RWPE2 (cell line): ENCODE results near the gene HRH2.
"Not testable (repeated sequence)": the region's sequence is repeated elsewhere in the genome, so short reads cannot be mapped to it uniquely, and the experiment has no call there.

ENCODE experiments used
- ATAC-seq: fragments of 200-7000 bp; cut with Tn5 transposase; 3 replicates; pipeline ENCODE4 v1.9.1; 2021; ENCODE audit warnings: low read depth
- DNase-seq: peaks from one replicate; pipeline ENCODE4 v3.0.0-alpha.2; 2020; ENCODE audit warnings: low spot score
- H3K27ac ChIP-seq: fragments of 450-650 bp; 2 replicates; pipeline ENCODE4 v1.5.1; 2017; ENCODE audit warnings: mild to moderate bottlenecking; ENCODE audit not compliant: poor library complexity, severe bottlenecking
- H3K27me3 ChIP-seq: fragments of 250-450 bp; sonication (Bioruptor Pico); 2 replicates; pipeline ENCODE4 v1.5.1; 2021; ENCODE audit warnings: mild to moderate bottlenecking, moderate library complexity; ENCODE audit not compliant: insufficient read depth, poor library complexity, severe bottlenecking
- H3K36me3 ChIP-seq: fragments of 250-450 bp; sonication (Bioruptor Pico); 2 replicates; pipeline ENCODE4 v1.5.1; 2020; ENCODE audit warnings: low read depth, mild to moderate bottlenecking, moderate library complexity
- H3K4me1 ChIP-seq: fragments of 250-450 bp; sonication (Bioruptor Pico); 2 replicates; pipeline ENCODE4 v1.5.1; 2021; ENCODE audit warnings: mild to moderate bottlenecking, moderate library complexity; ENCODE audit not compliant: insufficient read depth, poor library complexity, severe bottlenecking
- H3K4me3 ChIP-seq: fragments of 250-450 bp; sonication (Bioruptor Pico); 2 replicates; pipeline ENCODE4 v1.5.1; 2021; ENCODE audit warnings: mild to moderate bottlenecking, moderate library complexity; ENCODE audit not compliant: severe bottlenecking
- H3K9me3 ChIP-seq: fragments of 250-450 bp; sonication (Bioruptor Pico); 2 replicates; pipeline ENCODE4 v1.5.1; 2021; ENCODE audit warnings: mild to moderate bottlenecking, moderate library complexity; ENCODE audit not compliant: severe bottlenecking
- TF ChIP-seq, protein P1 (sequence below): fragments of 450-650 bp; IDR thresholded peaks from one replicate; pipeline ENCODE4 v1.5.1; 2017; ENCODE audit warnings: mild to moderate bottlenecking, moderate library complexity; ENCODE audit not compliant: poor library complexity, severe bottlenecking

Gene HRH2

DNA sequence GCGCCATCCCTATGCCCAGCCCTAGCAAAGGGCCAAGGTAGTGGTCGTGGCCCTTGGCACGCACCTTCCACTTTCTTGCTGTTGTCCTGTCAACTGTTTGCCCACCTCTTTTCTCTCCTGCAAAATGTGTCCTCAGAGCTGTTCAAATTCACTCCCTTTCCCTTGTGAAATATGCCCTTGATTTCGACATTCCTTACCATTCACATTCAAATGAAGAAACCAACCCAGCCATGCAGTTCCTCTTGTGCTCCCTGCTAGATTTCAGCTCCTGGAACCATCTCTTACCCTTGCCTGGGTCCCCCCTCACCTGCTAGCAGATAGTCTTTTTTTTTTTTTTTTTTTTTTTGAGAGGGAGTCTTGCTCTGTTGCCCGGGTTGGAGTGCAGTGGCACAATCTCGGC lies 19.6 kb upstream of the HRH2 start:
- H3K9me3 ChIP-seq: no peaks in the 10 kb centered on the region
- TF ChIP-seq, protein P1, sequence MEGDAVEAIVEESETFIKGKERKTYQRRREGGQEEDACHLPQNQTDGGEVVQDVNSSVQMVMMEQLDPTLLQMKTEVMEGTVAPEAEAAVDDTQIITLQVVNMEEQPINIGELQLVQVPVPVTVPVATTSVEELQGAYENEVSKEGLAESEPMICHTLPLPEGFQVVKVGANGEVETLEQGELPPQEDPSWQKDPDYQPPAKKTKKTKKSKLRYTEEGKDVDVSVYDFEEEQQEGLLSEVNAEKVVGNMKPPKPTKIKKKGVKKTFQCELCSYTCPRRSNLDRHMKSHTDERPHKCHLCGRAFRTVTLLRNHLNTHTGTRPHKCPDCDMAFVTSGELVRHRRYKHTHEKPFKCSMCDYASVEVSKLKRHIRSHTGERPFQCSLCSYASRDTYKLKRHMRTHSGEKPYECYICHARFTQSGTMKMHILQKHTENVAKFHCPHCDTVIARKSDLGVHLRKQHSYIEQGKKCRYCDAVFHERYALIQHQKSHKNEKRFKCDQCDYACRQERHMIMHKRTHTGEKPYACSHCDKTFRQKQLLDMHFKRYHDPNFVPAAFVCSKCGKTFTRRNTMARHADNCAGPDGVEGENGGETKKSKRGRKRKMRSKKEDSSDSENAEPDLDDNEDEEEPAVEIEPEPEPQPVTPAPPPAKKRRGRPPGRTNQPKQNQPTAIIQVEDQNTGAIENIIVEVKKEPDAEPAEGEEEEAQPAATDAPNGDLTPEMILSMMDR: no peak
- H3K4me1 ChIP-seq: no peaks in the 10 kb centered on the region
- DNase-seq (no peak), ATAC-seq (no peak)
- H3K4me3 ChIP-seq: no peak overlapping the region
- H3K36me3 ChIP-seq: no peaks in the 10 kb centered on the region
- peaks cover 15% of the 10 kb centered on the region for H3K27me3 ChIP-seq
- H3K27ac ChIP-seq: no peak overlapping the region

DNA sequence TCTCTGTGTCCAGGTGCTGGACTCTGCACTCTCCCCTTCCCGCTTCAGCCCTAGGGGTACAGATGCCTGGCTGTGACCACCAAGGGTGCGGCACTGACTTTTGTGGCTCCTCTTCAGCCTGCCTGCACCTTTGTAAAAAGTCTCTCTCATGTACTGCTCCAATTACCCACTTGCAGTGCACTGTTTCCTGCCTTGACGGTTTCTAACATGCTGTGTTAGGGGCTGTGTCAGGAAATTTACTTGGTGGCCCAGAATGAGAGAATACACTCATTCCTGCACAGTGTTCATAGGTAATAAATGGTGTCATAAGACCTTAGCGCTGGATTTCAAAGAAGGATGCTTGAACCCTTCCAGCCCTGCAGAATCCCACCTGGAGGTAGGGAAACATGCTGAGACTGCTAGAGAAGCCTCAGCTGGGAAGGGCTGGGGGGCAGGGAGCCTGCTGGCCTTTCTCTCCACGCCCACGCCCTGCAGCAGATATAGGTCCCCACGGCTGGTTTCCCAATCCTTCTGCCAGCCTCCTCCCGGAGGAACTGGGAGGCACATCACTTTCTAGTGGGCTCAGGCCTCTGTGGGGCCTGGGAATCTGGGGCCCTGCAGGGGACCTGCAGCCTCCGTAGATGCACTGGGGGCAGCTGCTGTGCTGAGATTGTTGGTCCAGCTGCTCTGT lies 17.6 kb upstream of the HRH2 start:
- Histone ChIP-seq H3K27me3 (peaks cover 15% of the 10 kb centered on the region), H3K36me3 (no peaks in the 10 kb centered on the region), H3K9me3 (no peaks in the 10 kb centered on the region), H3K4me3 (no peak overlapping the region), H3K4me1 (no peaks in the 10 kb centered on the region), H3K27ac (no peak overlapping the region)
- ATAC-seq (no peak), DNase-seq (no peak)
- TF ChIP-seq, protein P1: no peak

DNA sequence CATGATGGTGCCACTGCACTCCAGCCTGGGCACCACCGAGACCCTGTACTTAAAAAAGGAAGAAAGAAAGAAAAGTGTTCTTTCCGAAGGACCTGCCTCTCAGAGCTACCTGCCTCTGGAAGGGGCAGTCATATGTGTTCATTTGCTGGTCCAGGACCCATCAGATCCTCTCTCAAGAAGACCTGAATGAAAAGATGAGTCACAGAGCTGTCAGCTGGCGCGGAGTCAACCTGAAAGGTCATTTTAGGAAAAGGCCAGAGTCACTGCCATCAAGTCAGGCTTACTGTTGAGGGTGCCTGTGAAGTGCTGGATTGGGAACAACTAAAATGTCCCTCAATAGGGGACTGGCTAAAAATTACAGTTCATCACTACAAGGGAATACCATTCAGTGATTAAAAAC lies 14.9 kb upstream of the HRH2 start:
- no peak for ATAC-seq
- Histone ChIP-seq H3K4me1 (no peaks in the 10 kb centered on the region), H3K36me3 (no peaks in the 10 kb centered on the region), H3K27me3 (peaks cover 4% of the 10 kb centered on the region), H3K9me3 (no peaks in the 10 kb centered on the region), H3K4me3 (no peak overlapping the region), H3K27ac (no peak overlapping the region)
- no peak for DNase-seq
- TF ChIP-seq, protein P1: no peak

DNA sequence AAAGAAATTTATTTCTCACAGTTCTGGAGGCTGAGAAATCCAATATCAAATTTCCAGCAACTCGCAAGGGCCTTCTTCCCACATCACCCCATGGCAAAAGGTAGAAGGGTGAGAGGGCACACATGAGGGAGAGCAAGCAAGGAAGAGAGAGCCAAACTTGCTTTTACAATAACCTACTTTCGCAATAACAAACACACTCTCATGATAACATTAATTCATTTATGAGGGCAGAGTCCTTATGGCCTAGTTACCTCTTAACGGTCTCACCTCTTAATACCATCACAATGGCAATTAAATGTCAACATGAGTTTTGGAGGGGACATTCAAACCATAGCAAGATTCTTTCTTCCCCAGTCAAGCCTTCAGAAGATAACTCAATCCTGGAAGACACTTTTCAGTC lies 11.6 kb upstream of the HRH2 start:
- H3K27ac ChIP-seq: no peak overlapping the region
- TF ChIP-seq, protein P1: no peak

DNA sequence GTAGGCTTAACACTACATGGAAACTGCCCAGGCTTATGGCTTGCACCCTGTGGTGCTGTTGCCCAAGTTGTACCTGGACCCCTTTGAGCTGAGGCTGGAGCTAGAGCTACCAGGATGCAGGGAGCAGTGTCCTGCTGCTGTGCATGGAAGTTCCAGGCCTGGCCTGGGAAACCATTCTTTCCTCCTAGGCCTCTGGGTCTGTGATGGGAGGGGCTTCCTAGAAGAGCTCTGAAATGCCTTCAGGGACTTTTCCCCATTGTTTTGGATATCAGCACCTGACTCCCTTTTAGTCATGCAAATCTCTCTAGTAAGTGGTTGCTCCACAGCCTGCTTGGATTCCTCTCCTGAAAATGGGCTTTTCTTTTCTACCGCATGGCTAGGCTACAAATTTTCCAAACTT lies 7.9 kb upstream of the HRH2 start:
- H3K4me3 ChIP-seq: no peak overlapping the region
- H3K27me3 ChIP-seq: peaks cover 29% of the 10 kb centered on the region
- H3K27ac ChIP-seq: no peak overlapping the region
- no peaks in the 10 kb centered on the region for H3K9me3 ChIP-seq
- no peaks in the 10 kb centered on the region for H3K36me3 ChIP-seq
- ATAC-seq (no peak), DNase-seq (no peak)
- no peaks in the 10 kb centered on the region for H3K4me1 ChIP-seq
- TF ChIP-seq, protein P1: no peak

More for the DNA sequence above, 11.6 kb upstream of the HRH2 start:
- H3K36me3 ChIP-seq: no peaks in the 10 kb centered on the region
- no peak overlapping the region for H3K4me3 ChIP-seq
- no peaks in the 10 kb centered on the region for H3K9me3 ChIP-seq
- no peak for DNase-seq
- H3K4me1 ChIP-seq: no peaks in the 10 kb centered on the region
- no peaks in the 10 kb centered on the region for H3K27me3 ChIP-seq
- no peak for ATAC-seq

DNA sequence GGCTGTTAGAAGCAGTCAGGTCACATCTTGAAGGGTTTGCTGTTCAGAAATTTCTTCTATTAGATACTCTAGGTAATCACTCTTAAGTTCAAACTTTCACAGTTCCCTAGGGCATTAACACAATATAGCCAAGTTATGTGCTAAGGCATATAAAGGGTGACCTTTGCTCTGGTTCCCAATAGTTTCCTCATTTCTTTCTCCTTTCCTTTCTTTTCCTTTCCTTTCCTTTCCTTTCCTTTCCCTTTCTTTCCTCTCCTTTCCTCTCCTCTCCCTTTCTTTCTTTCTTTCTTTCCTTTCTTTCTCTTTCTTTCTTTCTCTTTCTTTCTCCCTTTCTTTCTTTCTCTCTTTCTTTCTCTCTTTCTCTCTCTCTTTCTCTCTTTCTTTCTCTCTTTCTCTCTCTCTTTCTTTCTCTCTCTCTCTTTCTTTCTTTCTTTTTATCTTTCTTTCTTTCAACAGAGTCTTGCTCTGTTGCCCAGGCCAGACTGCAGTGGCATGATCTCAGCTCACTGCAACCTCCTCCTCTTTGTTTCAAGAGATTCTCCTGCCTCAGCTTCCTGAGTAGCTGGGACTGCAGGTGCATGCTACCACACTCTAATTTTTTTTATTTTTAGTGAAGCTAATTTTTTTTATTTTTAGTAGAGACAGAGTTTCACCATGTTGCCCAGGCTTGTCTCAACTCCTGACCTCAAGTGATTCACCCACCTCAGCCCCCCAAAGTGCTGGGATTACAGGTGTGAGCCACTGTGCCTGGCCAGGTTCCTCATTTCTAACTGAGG lies 7.3 kb upstream of the HRH2 start:
- H3K9me3 ChIP-seq, H3K27ac ChIP-seq, ATAC-seq, H3K4me1 ChIP-seq, H3K36me3 ChIP-seq, H3K4me3 ChIP-seq, DNase-seq: not testable (repeated sequence)
- peaks cover 33% of the 10 kb centered on the region for H3K27me3 ChIP-seq
